Testis (tissue), 3 donors: ENCODE results near the gene EPHB1. TPM values are rescaled to one million over a fixed set of nuclear protein-coding genes. Genes with fewer than 3 reads are reported as not detected.
A peak's percentile ranks its signal among the peaks of the same experiment; 100 is the strongest.

Source experiments
- DNase-seq: peaks from one replicate; pipeline ENCODE4 v3.0.0-alpha.2; 2019
- H3K27ac ChIP-seq, 2 donors: fragments of 200-600 bp; sonication (generic); one replicate each; pipeline ENCODE4 v1.5.1; 2019
- H3K27me3 ChIP-seq: fragments of 200-600 bp; sonication (generic); one replicate; pipeline ENCODE4 v1.5.1; 2019
- H3K36me3 ChIP-seq: fragments of 200-600 bp; sonication (generic); one replicate; pipeline ENCODE4 v1.5.1; 2017; ENCODE audit warnings: low read depth; ENCODE audit errors: missing control alignments
- H3K4me1 ChIP-seq: fragments of 200-600 bp; sonication (generic); one replicate; pipeline ENCODE4 v1.5.1; 2019
- H3K4me3 ChIP-seq, 2 donors: fragments of 200-600 bp; sonication (generic); one replicate each; pipeline ENCODE4 v1.5.1; 2017 to 2019
- H3K9me3 ChIP-seq: fragments of 200-600 bp; sonication (generic); one replicate; pipeline ENCODE4 v1.5.1; 2017
- CTCF ChIP-seq, 3 experiments: fragments of 450-650 bp in 2 of 3; fragments of 200-600 bp in 1 of 3; sonication (generic) in 1 of 3; IDR thresholded peaks; one replicate each; pipeline ENCODE4 v1.5.1; 2016 to 2019; ENCODE audit warnings: antibody characterized with exemption in 3 of 3, mild to moderate bottlenecking in 2 of 3, moderate library complexity in 1 of 3
- POLR2A ChIP-seq: fragments of 450-650 bp; IDR thresholded peaks from one replicate; pipeline ENCODE4 v1.6.1; 2017; ENCODE audit warnings: antibody characterized with exemption, mild to moderate bottlenecking, moderate library complexity
- WGBS, 2 donors: methylation state at CpG; one replicate each; pipeline ENCODE4 v1.1.5; 2018; 5-methylcytosine and 5-hydroxymethylcytosine counted together
- intact Hi-C: fragments of 100-400 bp; cut with DNase I; formaldehyde crosslinking; loops from one replicate; pipeline ENCODE4 v1.15.1; 2023; ENCODE audit warnings: low total_unique reads
- polyA plus RNA-seq: library from polyadenylated mRNA; stranded (reverse); fragments of 350-450 nt; fragmentation: Illumina TruSeq; extraction: RNeasy Lipid Tissue Mini Kit (QIAGEN cat#74804); gene quantifications from one replicate; pipeline ENCODE4 v1.2.3, GENCODE V29; 2014; ENCODE audit warnings: low read depth, low replicate concordance; ENCODE audit not compliant: insufficient read depth
- total RNA-seq, 2 donors: library from RNA; depleted of rRNA; stranded (reverse); fragments of >200 nt; gene quantifications; one replicate each; pipeline ENCODE4 v1.2.3, GENCODE V29; 2016

The EPHB1 gene
- total and polyA plus RNA-seq, 3 donors from 2014 or later: 20.8 to 37.1 (median 31.3) TPM

- Histone ChIP-seq H3K36me3 (no peaks in the 10 kb centered on the region), H3K27me3 (no peaks in the 10 kb centered on the region), H3K4me3 (peak overlapping the region; percentile 54 to 66), H3K9me3 (no peaks in the 10 kb centered on the region), H3K4me1 (peaks cover 21% of the 10 kb centered on the region), H3K27ac (peak overlapping the region; percentile 0 to 56)
- intact Hi-C loops: loop anchor here (10.0 kb wide), 2 partner anchors 709 to 1099 kb away; no protein-coding TSS in a partner anchor
- TF ChIP-seq CTCF (IDR thresholded peaks at IDR 0.05) (no peak), POLR2A (no peak)
- no peak for DNase-seq
- 0% methylated on average over 50 of the region's 50 CpGs; no CpG with 5 or more reads in 1 of the 2 donors for WGBS, 2 donors
These were observed 753 bp downstream of the EPHB1 start for GRCh38 chr3:134795746-134796280.

GRCh38 chr3:134796281-134797056 is 1.4 kb downstream of the EPHB1 start:
- H3K27me3 ChIP-seq: no peaks in the 10 kb centered on the region
- no peaks in the 10 kb centered on the region for H3K36me3 ChIP-seq
- no peak for TF ChIP-seq CTCF (IDR thresholded peaks at IDR 0.05)
- no peak for TF ChIP-seq POLR2A
- WGBS, 2 donors: 1% methylated on average over 61 of the region's 61 CpGs; no CpG with 5 or more reads in 1 of the 2 donors
- H3K9me3 ChIP-seq: no peaks in the 10 kb centered on the region
- H3K27ac ChIP-seq: peak overlapping the region; percentile 0 to 56
- peaks cover 21% of the 10 kb centered on the region for H3K4me1 ChIP-seq
- H3K4me3 ChIP-seq: peak overlapping the region; percentile 54 to 66
- intact Hi-C loops: loop anchor here (10.0 kb wide), 2 partner anchors 708 to 1098 kb away; no protein-coding TSS in a partner anchor
- peak; percentile 41 for DNase-seq

- no peak for DNase-seq
- Histone ChIP-seq H3K36me3 (no peaks in the 10 kb centered on the region), H3K9me3 (no peaks in the 10 kb centered on the region), H3K4me1 (peaks cover 21% of the 10 kb centered on the region), H3K27me3 (no peaks in the 10 kb centered on the region), H3K4me3 (peak overlapping the region; percentile 54 to 66), H3K27ac (no peak overlapping the region)
- intact Hi-C loops: loop anchor here (10.0 kb wide), 2 partner anchors 708 to 1098 kb away; no protein-coding TSS in a partner anchor
- TF ChIP-seq CTCF (IDR thresholded peaks at IDR 0.05) (no peak), POLR2A (no peak)
- 4 to 5% methylated on average over 22 to 33 of the region's 33 CpGs for WGBS, 2 donors
These were observed 2.1 kb downstream of the EPHB1 start for GRCh38 chr3:134797057-134797740.

GRCh38 chr3:134797741-134798451 is 2.8 kb downstream of the EPHB1 start:
- H3K36me3 ChIP-seq: no peaks in the 10 kb centered on the region
- DNase-seq: no peak
- no peaks in the 10 kb centered on the region for H3K27me3 ChIP-seq
- H3K4me1 ChIP-seq: peaks cover 21% of the 10 kb centered on the region
- H3K4me3 ChIP-seq: peak overlapping the region in 1 of 2 donors; percentile 66
- H3K9me3 ChIP-seq: no peaks in the 10 kb centered on the region
- no peak overlapping the region for H3K27ac ChIP-seq
- TF ChIP-seq POLR2A: no peak
- no peak for TF ChIP-seq CTCF (IDR thresholded peaks at IDR 0.05)
- intact Hi-C loops: loop anchor here (10.0 kb wide), 2 partner anchors 707 to 1097 kb away; no protein-coding TSS in a partner anchor
- 34 to 43% methylated on average over 11 to 13 of the region's 13 CpGs for WGBS, 2 donors
